Dedifferentiated amniotic fluid mesenchymal stem cell (primary cell): ENCODE data around the gene MADCAM1.
A peak's percentile ranks its signal among the peaks of the same experiment; 100 is the strongest.

Experiments
- DNase-seq: peaks from one replicate; pipeline ENCODE4 v3.0.0-alpha.2; 2016; ENCODE audit errors: extremely low spot score

The MADCAM1 gene

GRCh38 chr19:508204-509150 is 12.2 kb downstream of the MADCAM1 start:
- no peak for DNase-seq

GRCh38 chr19:510606-511100 is 14.4 kb downstream of the MADCAM1 start:
- peak; percentile 88 for DNase-seq

- peak; percentile 26 for DNase-seq
These were observed 15.0 kb downstream of the MADCAM1 start for GRCh38 chr19:511101-511851.

- no peak for DNase-seq
These were observed 16.5 kb downstream of the MADCAM1 start for GRCh38 chr19:512547-513365.

GRCh38 chr19:513368-514165 is 17.3 kb downstream of the MADCAM1 start:
- DNase-seq: no peak

- no peak for DNase-seq
These were observed 17.9 kb downstream of the MADCAM1 start for GRCh38 chr19:514166-514663.

GRCh38 chr19:517721-518597 is 21.7 kb downstream of the MADCAM1 start:
- DNase-seq: peak; percentile 87

GRCh38 chr19:518598-519231 is 22.4 kb downstream of the MADCAM1 start:
- DNase-seq: no peak

GRCh38 chr19:519449-519865 is 23.2 kb downstream of the MADCAM1 start:
- no peak for DNase-seq

- DNase-seq: no peak
These were observed 26.4 kb downstream of the MADCAM1 start for GRCh38 chr19:522726-523125.

- DNase-seq: no peak
These were observed 27.9 kb downstream of the MADCAM1 start for GRCh38 chr19:524062-524674.

GRCh38 chr19:525029-525428 is 28.7 kb downstream of the MADCAM1 start:
- no peak for DNase-seq

GRCh38 chr19:525857-526419 is 29.7 kb downstream of the MADCAM1 start:
- no peak for DNase-seq

GRCh38 chr19:530134-531008 is 34.1 kb downstream of the MADCAM1 start:
- no peak for DNase-seq

- DNase-seq: peak; percentile 66
These were observed 34.9 kb downstream of the MADCAM1 start for GRCh38 chr19:531009-531752.

GRCh38 chr19:531753-532560 is 35.7 kb downstream of the MADCAM1 start, which contains the start of gene CDC34:
TSS of gene CDC34 (plus strand) at chr19:531760. CDS start at chr19:531932, 172 bp downstream.
- DNase-seq: no peak
